ENCODE data around the gene RHOB. TPM values are rescaled to one million over a fixed set of nuclear protein-coding genes. Genes with fewer than 3 reads are reported as not detected.

Gene RHOB
- total and polyA plus RNA-seq, 2 of the 13 experiments (the other 11 are each of a cell fraction or from before 2014, with no cell fraction given) = 192 to 268 TPM

- TF ChIP-seq HNRNPL (IDR thresholded peaks at IDR 0.05; ENCODE audit: low read depth, low read length) (no peak), ZNF598 (CRISPR knock-in tag; IDR thresholded peaks at IDR 0.05; ENCODE audit: borderline replicate concordance) (0 out of 2 replicates have a peak, but pooled peaks have one; percentile 17), SOX13 (IDR thresholded peaks at IDR 0.05) (no peak), SOX13 (CRISPR knock-in tag; conservative IDR thresholded peaks at IDR 0.05 in 1 of 2, IDR thresholded peaks at IDR 0.05 in 1 of 2) (no peak), E2F2 (CRISPR knock-in tag; IDR thresholded peaks at IDR 0.05; ENCODE audit: borderline replicate concordance) (no peak), NFE2L1 (CRISPR knock-in tag; IDR thresholded peaks at IDR 0.05; ENCODE audit: borderline replicate concordance) (no peak), HIC2 (CRISPR knock-in tag; IDR thresholded peaks at IDR 0.05; ENCODE audit: low read depth) (no peak), ZNF770 (CRISPR knock-in tag; IDR thresholded peaks at IDR 0.05) (no peak), STAG1 (CRISPR knock-in tag; IDR thresholded peaks at IDR 0.05) (peak; percentile 75), ERF (CRISPR knock-in tag; IDR thresholded peaks at IDR 0.05) (no peak), RXRA (CRISPR knock-in tag; IDR thresholded peaks at IDR 0.05) (no peak), ZNF407 (CRISPR knock-in tag; IDR thresholded peaks at IDR 0.05; ENCODE audit: not compliant biosample characterization) (peak; percentile 18), KDM5B (CRISPR knock-in tag; IDR thresholded peaks at IDR 0.05; ENCODE audit: borderline replicate concordance) (0 out of 2 replicates have a peak, but pooled peaks have one; percentile 40), ZNF674 (CRISPR knock-in tag; IDR thresholded peaks at IDR 0.05; ENCODE audit: low read depth) (no peak), NFKB2 (CRISPR knock-in tag; IDR thresholded peaks at IDR 0.05; ENCODE audit: borderline replicate concordance) (no peak)
These were observed 24.2 kb upstream of the RHOB start (continued) for GRCh38 chr2:20422402-20423271.
